ENCODE results near the gene NMNAT3. TPM values are rescaled to one million over a fixed set of nuclear protein-coding genes. Genes with fewer than 3 reads are reported as not detected.

Gene NMNAT3
- total RNA-seq, 1 donor from 2014 or later, result 2.0 TPM

- no peak for TF ChIP-seq CTCF (IDR thresholded peaks at IDR 0.05)
- Mint-ChIP-seq H3K4me3 (ENCODE audit: unreplicated experiment) (no peak overlapping the region), H3K27ac (ENCODE audit: unreplicated experiment) (no peak overlapping the region), H3K9me3 (ENCODE audit: low read depth) (no peaks in the 10 kb centered on the region), H3K36me3 (ENCODE audit: low read depth) (peaks cover 2% of the 10 kb centered on the region), H3K27me3 (ENCODE audit: low read depth) (peaks cover 6% of the 10 kb centered on the region), H3K4me1 (ENCODE audit: low read depth) (peaks cover 4% of the 10 kb centered on the region)
- no peak for DNase-seq (ENCODE audit: low spot score)
Observed at GRCh38 chr3:139633511-139633910, 44.3 kb downstream of the NMNAT3 start.

DNA sequence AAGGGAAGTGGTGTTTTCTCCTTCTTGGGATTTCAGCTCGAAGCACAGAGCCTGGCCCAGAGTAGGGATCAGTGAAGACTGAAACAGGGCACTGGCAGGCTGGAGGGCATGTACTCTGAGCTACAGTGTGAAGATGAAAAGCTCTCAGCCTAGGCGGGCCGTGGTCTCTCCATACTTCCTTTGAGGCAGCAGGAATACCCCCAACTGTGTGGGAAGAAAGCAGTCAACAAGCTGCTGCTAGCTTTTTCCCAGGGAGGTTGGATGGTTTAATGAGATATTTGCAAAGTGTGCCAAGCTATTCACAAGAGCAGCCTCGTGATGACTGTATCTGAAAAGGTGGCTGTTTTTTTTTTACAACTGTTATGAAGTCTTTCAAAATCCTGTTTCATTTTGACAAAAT is 47.2 kb downstream of the NMNAT3 start:
- TF ChIP-seq CTCF (IDR thresholded peaks at IDR 0.05), result no peak
- H3K27me3 Mint-ChIP-seq (ENCODE audit: low read depth), result peaks cover 5% of the 10 kb centered on the region
- no peak for DNase-seq (ENCODE audit: low spot score)
- H3K4me1 Mint-ChIP-seq (ENCODE audit: low read depth), result peaks cover 4% of the 10 kb centered on the region
- peaks cover 2% of the 10 kb centered on the region for H3K36me3 Mint-ChIP-seq (ENCODE audit: low read depth)
- no peak overlapping the region for H3K27ac Mint-ChIP-seq (ENCODE audit: unreplicated experiment)
- no peak overlapping the region for H3K4me3 Mint-ChIP-seq (ENCODE audit: unreplicated experiment)
- peaks cover 6% of the 10 kb centered on the region for H3K9me3 Mint-ChIP-seq (ENCODE audit: low read depth)

DNA sequence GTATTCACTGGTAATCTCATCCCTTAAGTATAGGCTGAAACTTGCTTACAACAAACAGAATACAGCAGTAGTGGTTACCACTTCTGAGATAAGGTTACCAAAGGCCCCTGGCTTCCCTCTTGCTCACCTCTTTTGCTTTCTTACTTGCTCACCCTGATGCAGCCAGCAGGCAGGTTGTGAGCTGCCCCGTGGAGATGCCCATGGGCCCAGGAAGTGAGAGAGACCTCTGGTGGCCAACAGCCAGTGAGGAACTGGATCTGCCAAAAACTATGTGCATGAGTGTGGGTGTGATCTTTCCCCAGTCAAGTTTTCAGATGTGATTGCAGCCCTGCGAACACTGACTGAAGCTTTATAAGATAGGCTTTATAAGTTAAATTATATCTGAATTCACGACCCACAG is 48.7 kb downstream of the NMNAT3 start:
- DNase-seq (ENCODE audit: low spot score), result no peak
- H3K27ac Mint-ChIP-seq (ENCODE audit: unreplicated experiment), result no peak overlapping the region
- no peaks in the 10 kb centered on the region for H3K4me1 Mint-ChIP-seq (ENCODE audit: low read depth)
- peak; percentile 33 for TF ChIP-seq CTCF (IDR thresholded peaks at IDR 0.05)
- peaks cover 6% of the 10 kb centered on the region for H3K9me3 Mint-ChIP-seq (ENCODE audit: low read depth)
- H3K4me3 Mint-ChIP-seq (ENCODE audit: unreplicated experiment), result no peak overlapping the region
- H3K27me3 Mint-ChIP-seq (ENCODE audit: low read depth), result peaks cover 3% of the 10 kb centered on the region
- peaks cover 2% of the 10 kb centered on the region for H3K36me3 Mint-ChIP-seq (ENCODE audit: low read depth)

DNA sequence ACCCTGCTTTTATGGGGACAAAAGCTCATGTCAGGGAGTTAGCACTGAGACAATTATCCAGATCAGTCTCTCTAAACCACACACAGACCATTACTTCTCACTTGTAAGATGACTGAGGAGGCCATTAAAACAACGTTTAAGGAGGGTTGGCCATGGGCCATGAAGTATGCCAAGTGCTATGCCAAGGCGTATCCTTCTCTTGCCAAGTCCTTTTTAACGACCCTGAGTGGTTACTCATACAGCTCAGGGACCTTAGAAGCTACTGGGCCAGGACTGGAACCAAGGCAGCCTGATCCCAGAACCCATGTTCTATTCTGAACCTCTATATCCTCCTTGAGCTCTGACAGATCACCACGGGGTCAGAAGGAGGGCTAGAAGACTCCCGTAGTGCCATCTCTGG is 50.0 kb downstream of the NMNAT3 start:
- Mint-ChIP-seq H3K36me3 (ENCODE audit: low read depth) (peaks cover 2% of the 10 kb centered on the region), H3K27ac (ENCODE audit: unreplicated experiment) (no peak overlapping the region), H3K9me3 (ENCODE audit: low read depth) (peaks cover 6% of the 10 kb centered on the region), H3K4me1 (ENCODE audit: low read depth) (no peaks in the 10 kb centered on the region), H3K4me3 (ENCODE audit: unreplicated experiment) (no peak overlapping the region), H3K27me3 (ENCODE audit: low read depth) (no peaks in the 10 kb centered on the region)
- TF ChIP-seq CTCF (IDR thresholded peaks at IDR 0.05), result no peak
- no peak for DNase-seq (ENCODE audit: low spot score)

GRCh38 chr3:139620438-139620837 is 57.3 kb downstream of the NMNAT3 start:
- Mint-ChIP-seq H3K4me3 (ENCODE audit: unreplicated experiment) (no peak overlapping the region), H3K27me3 (ENCODE audit: low read depth) (no peaks in the 10 kb centered on the region)
- TF ChIP-seq CTCF (IDR thresholded peaks at IDR 0.05), result no peak

More at GRCh38 chr3:139620438-139620837, 57.3 kb downstream of the NMNAT3 start:
- Mint-ChIP-seq H3K36me3 (ENCODE audit: low read depth) (peaks cover 2% of the 10 kb centered on the region), H3K27ac (ENCODE audit: unreplicated experiment) (no peak overlapping the region), H3K4me1 (ENCODE audit: low read depth) (no peaks in the 10 kb centered on the region), H3K9me3 (ENCODE audit: low read depth) (no peaks in the 10 kb centered on the region)
- DNase-seq (ENCODE audit: low spot score), result no peak

Data from chondrocyte (in vitro differentiated cells).